HCT116 (cell line): ENCODE data around the gene LNP1. TPM values are rescaled to one million over a fixed set of nuclear protein-coding genes. Genes with fewer than 3 reads are reported as not detected.

Experiments used
- ATAC-seq: fragments of 200-7000 bp; cut with Tn5 transposase; 2 replicates; pipeline ENCODE4 v1.9.1; 2020; ENCODE audit warnings: mild to moderate bottlenecking, moderate library complexity
- BruUV-seq: library from RNA; stranded (reverse); fragments of 400-500 nt; replicated peaks from 2 replicates; lab custom pipeline; 2021; lab: Mats Ljungman, UMichigan
- CTCF ChIA-PET: fragments of 300-600 bp; sonication (Branson Sonifier 250); formaldehyde crosslinking; loops from one replicate; lab custom pipeline; 2021; ENCODE audit warnings: antibody characterized with exemption; lab: Charles Lee
- POLR2A ChIA-PET: fragments of 300-600, 350-600 bp; sonication (Branson Sonifier 250); formaldehyde crosslinking; loops from one replicate; lab custom pipeline; 2021; ENCODE audit warnings: antibody characterized with exemption; lab: Charles Lee
- RAD21 ChIA-PET, 2 experiments: fragments of 300-600 bp; sonication (Branson Sonifier 250); formaldehyde crosslinking; loops; one replicate each; lab custom pipeline; 2023; ENCODE audit warnings: low total read pairs in 2 of 2; ENCODE audit not compliant: uncharacterized antibody in 2 of 2, unreplicated experiment in 2 of 2, low non-redundant PET in 1 of 2; lab: Charles Lee
- DNase-seq: peaks from one replicate; pipeline ENCODE4 v3.0.0-alpha.2; 2010; ENCODE audit warnings: low read depth, low spot score
- H2AFZ ChIP-seq: fragments of 200-600 bp; shearing (Covaris generic), sonication (generic); 2 replicates; pipeline ENCODE4 v1.6.1; 2017; ENCODE audit warnings: low read depth, mixed run types, mixed read lengths, antibody characterized with exemption, low read length; ENCODE audit not compliant: poor library complexity, severe bottlenecking
- H3K27ac ChIP-seq: 2 replicates; pipeline ENCODE4 v1.5.1; 2012; ENCODE audit warnings: low read depth, low read length
- H3K27me3 ChIP-seq: fragments of 200-600 bp; sonication (generic); 2 replicates; pipeline ENCODE4 v1.6.1; 2016; ENCODE audit warnings: mixed run types, low read length, mixed read lengths; ENCODE audit not compliant: insufficient read depth
- H3K36me3 ChIP-seq, 2 experiments: fragments of 200-500 bp in 1 of 2; fragments of 200-600 bp in 1 of 2; sonication (Bioruptor generic) in 1 of 2; sonication (generic) in 1 of 2; 2 replicates each; pipeline versions ENCODE4 v1.5.1 to v1.6.1; 2014 to 2016; ENCODE audit warnings: low read length in 2 of 2, inconsistent platforms in 1 of 2, mixed read lengths in 1 of 2, mixed run types in 1 of 2; ENCODE audit not compliant: insufficient read depth in 2 of 2, control insufficient read depth in 1 of 2
- H3K4me1 ChIP-seq, 2 experiments: fragments of 200-600 bp in 1 of 2; sonication (generic) in 1 of 2; 2 replicates each; pipeline versions ENCODE4 v1.5.1 to v1.6.1; 2012 to 2017; ENCODE audit warnings: low read length in 2 of 2, inconsistent platforms in 1 of 2, mild to moderate bottlenecking in 1 of 2, mixed read lengths in 1 of 2, mixed run types in 1 of 2, moderate library complexity in 1 of 2; ENCODE audit not compliant: insufficient read depth in 2 of 2, control insufficient read depth in 1 of 2
- H3K4me2 ChIP-seq: fragments of 200-600 bp; sonication (generic); 2 replicates; pipeline ENCODE4 v1.6.1; 2017; ENCODE audit warnings: mixed run types, low read length, mixed read lengths
- H3K4me3 ChIP-seq, 2 experiments: fragments of 200-600 bp in 1 of 2; sonication (generic) in 1 of 2; replicated peaks in 1 of 2; 2 replicates each; pipeline ENCODE4 v1.5.1; 2011 to 2016; ENCODE audit warnings: low read length in 2 of 2, control low read depth in 1 of 2, low read depth in 1 of 2, mild to moderate bottlenecking in 1 of 2, mixed read lengths in 1 of 2, mixed run types in 1 of 2
- H3K79me2 ChIP-seq: fragments of 200-600 bp; sonication (generic); 2 replicates; pipeline ENCODE4 v1.6.1; 2017; ENCODE audit warnings: mild to moderate bottlenecking, mixed run types, low read length, moderate library complexity, mixed read lengths; ENCODE audit not compliant: insufficient read depth
- H3K9ac ChIP-seq: fragments of 200-600 bp; sonication (generic); 2 replicates; pipeline ENCODE4 v1.6.1; 2016; ENCODE audit warnings: low read length, mixed read lengths
- H3K9me2 ChIP-seq: fragments of 200-600 bp; sonication (generic), shearing (Covaris generic); 2 replicates; pipeline ENCODE4 v1.6.1; 2017; ENCODE audit warnings: mixed run types, mild to moderate bottlenecking, moderate library complexity; ENCODE audit not compliant: insufficient read depth
- H3K9me3 ChIP-seq, 2 experiments: fragments of 200-500 bp in 1 of 2; fragments of 200-600 bp in 1 of 2; sonication (Bioruptor generic) in 1 of 2; sonication (generic) in 1 of 2; 2 replicates each; pipeline ENCODE4 v1.6.1; 2014 to 2017; ENCODE audit warnings: low read length in 2 of 2, mixed read lengths in 2 of 2, inconsistent platforms in 1 of 2, low read depth in 1 of 2, mild to moderate bottlenecking in 1 of 2, mixed run types in 1 of 2, moderate library complexity in 1 of 2; ENCODE audit not compliant: control insufficient read depth in 1 of 2, insufficient read depth in 1 of 2
- H4K20me1 ChIP-seq: fragments of 200-600 bp; sonication (generic), shearing (Covaris generic); 2 replicates; pipeline ENCODE4 v1.6.1; 2017; ENCODE audit warnings: mixed run types, mild to moderate bottlenecking, moderate library complexity; ENCODE audit not compliant: insufficient read depth
- CBX3 ChIP-seq: IDR thresholded peaks from 2 replicates; pipeline ENCODE4 v1.6.1; 2012; ENCODE audit warnings: low read depth
- CEBPB ChIP-seq: IDR thresholded peaks from 2 replicates; pipeline ENCODE4 v1.6.1; 2012; ENCODE audit warnings: low read depth
- EGR1 ChIP-seq: IDR thresholded peaks from 2 replicates; pipeline ENCODE4 v1.6.1; 2012; ENCODE audit warnings: low read depth
- EZH2phosphoT487 ChIP-seq: fragments of 200-600 bp; IDR thresholded peaks from 2 replicates; pipeline ENCODE4 v1.6.1; 2018; ENCODE audit warnings: antibody characterized with exemption, borderline replicate concordance
- JUND ChIP-seq: IDR thresholded peaks from 2 replicates; pipeline ENCODE4 v1.6.1; 2012
- POLR2AphosphoS5 ChIP-seq: IDR thresholded peaks from 2 replicates; pipeline ENCODE4 v1.6.1; 2011; ENCODE audit warnings: mild to moderate bottlenecking, low read depth, low read length, moderate library complexity
- RAD21 ChIP-seq: IDR thresholded peaks from 2 replicates; pipeline ENCODE4 v1.6.1; 2012; ENCODE audit warnings: low read depth, mild to moderate bottlenecking
- SP1 ChIP-seq: IDR thresholded peaks from 2 replicates; pipeline ENCODE4 v1.6.1; 2012; ENCODE audit warnings: low read depth
- SRF ChIP-seq: IDR thresholded peaks from 2 replicates; pipeline ENCODE4 v1.6.1; 2012; ENCODE audit warnings: low read depth
- intact Hi-C: fragments of 100-400 bp; cut with micrococcal nuclease; formaldehyde crosslinking; loops from 2 replicates; pipeline ENCODE4 v1.10.0; 2022
- total RNA-seq: library from RNA; stranded (reverse); gene quantifications from one replicate; pipeline ENCODE4 v1.2.1, GENCODE V29; 2021; ENCODE audit not compliant: unreplicated experiment
- TF ChIP-seq, protein P1 (sequence below): IDR thresholded peaks from 2 replicates; pipeline ENCODE4 v1.6.1; 2011; ENCODE audit warnings: mild to moderate bottlenecking, low read length, moderate library complexity; ENCODE audit not compliant: insufficient replicate concordance; ENCODE audit errors: extremely low read depth

Gene LNP1
- total RNA-seq, 1 experiment from 2014 or later, result 1.6 TPM

DNA sequence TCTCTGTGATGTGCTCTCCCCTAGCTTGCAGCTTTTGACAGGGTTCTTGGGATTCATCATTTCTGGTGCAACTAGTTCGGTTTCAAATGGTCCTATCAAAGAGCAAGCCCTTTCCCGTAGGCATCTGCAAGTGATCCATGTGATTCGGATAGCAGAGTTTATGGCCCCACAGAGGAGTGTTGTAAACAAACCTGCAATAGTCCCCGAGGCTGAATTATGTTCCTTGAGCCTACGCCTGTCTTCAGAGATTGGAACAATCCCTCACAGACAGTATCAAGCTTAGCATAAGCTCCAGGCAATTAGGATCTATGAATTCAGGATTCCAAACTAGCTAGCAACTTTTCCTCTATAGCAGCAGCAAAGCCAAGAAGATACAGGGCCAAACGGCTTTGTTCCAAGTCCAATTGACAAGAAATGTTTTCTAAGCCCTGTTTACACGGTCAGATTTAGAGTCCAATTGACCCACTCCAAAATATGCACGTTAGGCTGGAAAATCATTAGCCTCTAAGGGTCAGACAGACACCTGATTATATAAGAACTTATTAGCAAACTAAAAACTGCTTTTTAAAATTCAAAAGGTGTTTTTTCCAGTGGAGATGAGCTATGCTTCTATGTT lies 24.8 kb downstream of the LNP1 start:
- ATAC-seq (no peak), DNase-seq (no peak)
- no peaks in the 10 kb centered on the region for H4K20me1 ChIP-seq
- TF ChIP-seq, protein P1, sequence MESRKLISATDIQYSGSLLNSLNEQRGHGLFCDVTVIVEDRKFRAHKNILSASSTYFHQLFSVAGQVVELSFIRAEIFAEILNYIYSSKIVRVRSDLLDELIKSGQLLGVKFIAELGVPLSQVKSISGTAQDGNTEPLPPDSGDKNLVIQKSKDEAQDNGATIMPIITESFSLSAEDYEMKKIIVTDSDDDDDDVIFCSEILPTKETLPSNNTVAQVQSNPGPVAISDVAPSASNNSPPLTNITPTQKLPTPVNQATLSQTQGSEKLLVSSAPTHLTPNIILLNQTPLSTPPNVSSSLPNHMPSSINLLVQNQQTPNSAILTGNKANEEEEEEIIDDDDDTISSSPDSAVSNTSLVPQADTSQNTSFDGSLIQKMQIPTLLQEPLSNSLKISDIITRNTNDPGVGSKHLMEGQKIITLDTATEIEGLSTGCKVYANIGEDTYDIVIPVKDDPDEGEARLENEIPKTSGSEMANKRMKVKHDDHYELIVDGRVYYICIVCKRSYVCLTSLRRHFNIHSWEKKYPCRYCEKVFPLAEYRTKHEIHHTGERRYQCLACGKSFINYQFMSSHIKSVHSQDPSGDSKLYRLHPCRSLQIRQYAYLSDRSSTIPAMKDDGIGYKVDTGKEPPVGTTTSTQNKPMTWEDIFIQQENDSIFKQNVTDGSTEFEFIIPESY, result no peak
- TF ChIP-seq SRF (no peak), CBX3 (no peak)
- no peaks in the 10 kb centered on the region for H3K79me2 ChIP-seq
- no peaks in the 10 kb centered on the region for H3K9me2 ChIP-seq
- H3K9me3 ChIP-seq, result no peaks in the 10 kb centered on the region
- H3K27ac ChIP-seq, result no peak overlapping the region
- no peak overlapping the region for H3K4me3 ChIP-seq
- H3K9ac ChIP-seq, result no peak overlapping the region
- no peak overlapping the region for H3K4me2 ChIP-seq
- no TSS peak for BruUV-seq
- RAD21 ChIA-PET, result no interaction called here
- no peak overlapping the region for H2AFZ ChIP-seq
- CTCF ChIA-PET, result no interaction called here
- peaks cover 12% of the 10 kb centered on the region for H3K27me3 ChIP-seq
- no peaks in the 10 kb centered on the region for H3K36me3 ChIP-seq
- POLR2A ChIA-PET, result no interaction called here
- intact Hi-C loops, result no loop called here
- peaks cover 0 to 4% of the 10 kb centered on the region in 2 experiments; a peak in 1 of 4 replicates for H3K4me1 ChIP-seq

DNA sequence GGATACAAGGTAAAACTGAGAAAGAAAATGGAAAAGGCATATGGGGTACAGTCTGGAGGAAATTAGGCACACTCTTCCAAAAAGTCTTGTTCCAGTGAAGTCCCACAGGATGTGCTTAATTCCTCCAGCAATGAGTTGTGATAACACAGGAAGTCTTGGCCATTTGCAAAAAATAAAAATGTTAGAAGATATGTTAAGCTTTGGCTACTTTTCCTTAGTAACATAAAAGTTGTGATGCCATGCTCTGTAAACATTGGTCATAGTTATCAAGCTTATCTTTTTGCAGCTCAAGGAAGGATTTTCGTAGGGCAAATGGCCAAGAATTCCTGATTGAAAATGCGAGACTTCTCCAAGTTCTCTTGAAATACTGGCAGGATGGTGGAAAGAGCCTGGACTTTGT lies 26.4 kb downstream of the LNP1 start:
- Histone ChIP-seq H3K27ac (no peak overlapping the region), H3K36me3 (no peaks in the 10 kb centered on the region), H3K9ac (no peak overlapping the region), H3K9me2 (no peaks in the 10 kb centered on the region), H4K20me1 (no peaks in the 10 kb centered on the region), H2AFZ (no peak overlapping the region), H3K4me1 (peaks cover 0 to 4% of the 10 kb centered on the region in 2 experiments; a peak in 1 of 4 replicates), H3K4me3 (no peak overlapping the region), H3K27me3 (peaks cover 12% of the 10 kb centered on the region), H3K4me2 (no peak overlapping the region), H3K9me3 (no peaks in the 10 kb centered on the region), H3K79me2 (no peaks in the 10 kb centered on the region)
- ATAC-seq (no peak), DNase-seq (no peak)
- TF ChIP-seq EZH2phosphoT487, result no peak
- no peak for TF ChIP-seq CEBPB
- TF ChIP-seq, protein P1, result no peak
- no peak for TF ChIP-seq SP1
- no peak for TF ChIP-seq POLR2AphosphoS5
- TF ChIP-seq RAD21, result no peak
- no peak for TF ChIP-seq JUND
- TF ChIP-seq EGR1, result no peak
- no peak for TF ChIP-seq SRF
- POLR2A ChIA-PET, result no interaction called here
- CTCF ChIA-PET, result no interaction called here
- RAD21 ChIA-PET, result no interaction called here
- intact Hi-C loops, result no loop called here
- no TSS peak for BruUV-seq
